Activated naive CD8-positive, alpha-beta T cell treated with anti-CD3 and anti-CD28 coated beads, Interleukin-2, amount 10 ng/mL, durations not matched to agents 7 days and 5 days (primary cell): Measurements from ENCODE around the gene NPAS1. TPM values are rescaled to one million over a fixed set of nuclear protein-coding genes. Genes with fewer than 3 reads are reported as not detected.

ENCODE experiments used
- ATAC-seq: fragments of 150-1000 bp; cut with Tn5 transposase; one replicate; pipeline ENCODE4 v1.10.0; 2021; ENCODE audit warnings: low read depth, moderate library complexity
- POLR2A ChIA-PET: fragments of 350-600 bp; sonication (Branson Sonifier 250); formaldehyde crosslinking; loops from one replicate; lab custom pipeline; 2021; ENCODE audit warnings: antibody characterized with exemption; lab: Charles Lee
- DNase-seq: peaks from one replicate; pipeline ENCODE4 v3.0.0; 2021
- H3K27ac Mint-ChIP-seq: one replicate; pipeline ENCODE4 v1.8.0; 2022; ENCODE audit warnings: mild to moderate bottlenecking, mixed read lengths
- H3K27me3 Mint-ChIP-seq: one replicate; pipeline ENCODE4 v1.8.0; 2022; ENCODE audit warnings: mild to moderate bottlenecking, moderate library complexity, mixed read lengths
- H3K36me3 Mint-ChIP-seq: one replicate; pipeline ENCODE4 v1.8.0; 2021; ENCODE audit warnings: mild to moderate bottlenecking, mixed read lengths
- H3K4me1 Mint-ChIP-seq: one replicate; pipeline ENCODE4 v1.8.0; 2021; ENCODE audit warnings: mixed read lengths
- H3K4me3 Mint-ChIP-seq: one replicate; pipeline ENCODE4 v1.8.0; 2022; ENCODE audit warnings: mild to moderate bottlenecking, moderate library complexity, mixed read lengths
- H3K9me3 Mint-ChIP-seq: one replicate; pipeline ENCODE4 v1.8.0; 2021; ENCODE audit warnings: mixed read lengths
- total RNA-seq, 2 experiments: library from RNA; stranded (reverse); gene quantifications; one replicate each; pipeline ENCODE4 v1.2.3, GENCODE V29; 2021

NPAS1 gene, protein sequence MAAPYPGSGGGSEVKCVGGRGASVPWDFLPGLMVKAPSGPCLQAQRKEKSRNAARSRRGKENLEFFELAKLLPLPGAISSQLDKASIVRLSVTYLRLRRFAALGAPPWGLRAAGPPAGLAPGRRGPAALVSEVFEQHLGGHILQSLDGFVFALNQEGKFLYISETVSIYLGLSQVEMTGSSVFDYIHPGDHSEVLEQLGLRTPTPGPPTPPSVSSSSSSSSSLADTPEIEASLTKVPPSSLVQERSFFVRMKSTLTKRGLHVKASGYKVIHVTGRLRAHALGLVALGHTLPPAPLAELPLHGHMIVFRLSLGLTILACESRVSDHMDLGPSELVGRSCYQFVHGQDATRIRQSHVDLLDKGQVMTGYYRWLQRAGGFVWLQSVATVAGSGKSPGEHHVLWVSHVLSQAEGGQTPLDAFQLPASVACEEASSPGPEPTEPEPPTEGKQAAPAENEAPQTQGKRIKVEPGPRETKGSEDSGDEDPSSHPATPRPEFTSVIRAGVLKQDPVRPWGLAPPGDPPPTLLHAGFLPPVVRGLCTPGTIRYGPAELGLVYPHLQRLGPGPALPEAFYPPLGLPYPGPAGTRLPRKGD
- under 1 TPM; 0.43 to 0.61 TPM for total RNA-seq

DNA sequence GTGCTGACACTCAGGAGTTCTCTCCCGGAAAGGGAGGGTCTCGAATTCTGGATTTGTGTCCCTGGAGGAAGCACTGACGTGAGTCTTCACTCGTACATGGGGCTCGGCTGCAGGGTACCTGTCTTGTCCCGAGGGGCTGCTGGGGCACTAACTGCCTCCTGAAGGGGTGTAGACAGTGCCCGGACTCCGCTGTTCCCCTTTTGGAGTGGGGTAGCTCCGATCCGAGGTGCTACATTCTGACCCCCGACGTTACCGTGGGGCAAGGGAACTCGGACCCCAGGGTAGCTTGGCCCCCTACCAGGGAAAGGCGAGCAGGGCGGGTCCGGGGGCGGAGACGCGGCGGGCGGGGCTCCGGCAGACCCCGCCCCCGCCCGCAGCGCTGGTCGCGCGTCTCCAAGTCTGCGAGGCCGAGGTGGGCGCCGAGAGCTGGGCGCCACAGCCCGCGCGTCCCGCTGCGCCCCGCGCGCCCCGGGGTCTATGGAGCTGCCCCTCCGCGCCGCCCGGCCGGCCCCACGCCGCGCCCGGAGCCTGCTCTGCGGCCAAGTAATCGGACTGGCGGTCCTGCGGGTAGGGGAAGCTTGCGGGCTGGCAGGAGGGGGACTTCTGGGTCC lies at the start of gene NPAS1:
Gene NPAS1, plus strand, starts transcription at position 407 of the 611 bp plus-strand sequence. CDS start 1,211 bp downstream, outside the sequence.
- Mint-ChIP-seq H3K36me3 (no peaks in the 10 kb centered on the region), H3K9me3 (no peaks in the 10 kb centered on the region), H3K4me3 (peak within 1 kb of the TSS; percentile 30), H3K27me3 (peaks cover 49% of the 10 kb centered on the region), H3K27ac (no peak within 1 kb of the TSS), H3K4me1 (peaks cover 6% of the 10 kb centered on the region)
- POLR2A ChIA-PET = interaction anchor here (0.6 kb wide), 2 partner anchors 145 to 356 kb away, joined by 3 read pairs; no protein-coding TSS in a partner anchor
- ATAC-seq = peak; percentile 13
- DNase-seq = no peak

DNA sequence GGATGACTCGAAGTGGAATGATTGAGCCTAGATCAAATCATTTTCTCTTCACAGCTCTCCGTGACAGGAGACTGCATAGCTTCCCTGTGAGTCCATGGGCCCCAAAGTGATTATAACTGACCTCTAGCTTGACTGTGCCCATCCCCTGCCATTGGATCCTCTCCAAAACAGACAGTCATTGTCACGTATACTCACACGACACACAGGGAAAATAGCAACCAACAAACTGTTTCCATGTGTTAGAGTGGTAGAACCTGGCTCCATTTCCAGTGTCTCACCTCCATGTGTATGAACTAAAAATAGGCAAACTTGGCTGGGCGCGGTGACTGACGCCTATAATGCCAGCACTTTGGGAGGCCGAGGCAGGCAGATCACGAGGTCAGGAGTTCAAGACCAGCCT lies 48.8 kb upstream of the NPAS1 start:
- Mint-ChIP-seq H3K4me1 (peaks cover 18% of the 10 kb centered on the region), H3K27me3 (no peaks in the 10 kb centered on the region), H3K9me3 (no peaks in the 10 kb centered on the region), H3K4me3 (no peak overlapping the region), H3K27ac (no peak overlapping the region), H3K36me3 (peaks cover 14% of the 10 kb centered on the region)
- POLR2A ChIA-PET = no interaction called here
- ATAC-seq = no peak
- no peak for DNase-seq

DNA sequence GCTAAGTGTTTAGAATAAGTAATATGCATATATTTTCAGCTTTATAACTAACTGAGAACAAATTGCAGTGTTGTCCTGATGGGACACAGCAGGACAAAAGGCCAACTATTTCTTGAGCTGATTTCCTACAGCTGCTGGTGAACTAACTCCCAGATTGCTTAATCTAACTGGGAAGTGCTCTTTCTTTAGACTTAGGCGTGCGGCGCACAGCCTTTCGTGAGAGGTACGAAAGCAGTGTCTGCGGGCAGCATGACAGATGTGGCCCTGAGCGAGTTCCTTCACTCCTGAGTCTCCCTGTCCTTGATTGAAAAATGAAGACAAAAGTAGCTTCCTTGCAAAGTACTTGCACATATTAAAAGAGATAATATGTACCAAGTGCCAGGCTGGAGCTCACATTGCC lies 47.3 kb upstream of the NPAS1 start:
- peaks cover 14% of the 10 kb centered on the region for H3K4me1 Mint-ChIP-seq
- no peak overlapping the region for H3K27ac Mint-ChIP-seq
- no peaks in the 10 kb centered on the region for H3K27me3 Mint-ChIP-seq
- POLR2A ChIA-PET = interaction anchor here (0.6 kb wide), 1 partner anchor 64 kb away, joined by 4 read pairs; no protein-coding TSS in a partner anchor
- peaks cover 10% of the 10 kb centered on the region for H3K36me3 Mint-ChIP-seq
- H3K4me3 Mint-ChIP-seq = no peak overlapping the region
- ATAC-seq = no peak
- H3K9me3 Mint-ChIP-seq = no peaks in the 10 kb centered on the region
- no peak for DNase-seq

DNA sequence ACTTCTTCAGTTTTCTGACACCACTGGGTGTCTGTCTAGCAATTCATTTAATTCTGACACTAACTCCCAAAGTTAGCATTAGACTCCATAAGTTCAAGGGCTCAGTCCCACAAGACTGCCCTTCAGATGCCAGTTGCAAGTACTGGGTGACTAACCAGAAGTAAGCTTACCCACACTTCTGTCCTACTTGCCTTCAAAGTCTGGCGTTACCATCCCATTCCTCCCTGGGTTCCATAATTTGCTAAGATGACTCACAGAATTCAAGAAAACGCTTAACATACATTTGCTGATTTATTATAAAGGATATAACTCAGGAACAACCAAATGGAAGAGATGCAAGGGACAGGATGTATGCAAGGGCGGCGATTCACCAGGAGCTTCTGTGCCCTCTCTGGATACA lies 45.5 kb upstream of the NPAS1 start:
- POLR2A ChIA-PET = no interaction called here

DNA sequence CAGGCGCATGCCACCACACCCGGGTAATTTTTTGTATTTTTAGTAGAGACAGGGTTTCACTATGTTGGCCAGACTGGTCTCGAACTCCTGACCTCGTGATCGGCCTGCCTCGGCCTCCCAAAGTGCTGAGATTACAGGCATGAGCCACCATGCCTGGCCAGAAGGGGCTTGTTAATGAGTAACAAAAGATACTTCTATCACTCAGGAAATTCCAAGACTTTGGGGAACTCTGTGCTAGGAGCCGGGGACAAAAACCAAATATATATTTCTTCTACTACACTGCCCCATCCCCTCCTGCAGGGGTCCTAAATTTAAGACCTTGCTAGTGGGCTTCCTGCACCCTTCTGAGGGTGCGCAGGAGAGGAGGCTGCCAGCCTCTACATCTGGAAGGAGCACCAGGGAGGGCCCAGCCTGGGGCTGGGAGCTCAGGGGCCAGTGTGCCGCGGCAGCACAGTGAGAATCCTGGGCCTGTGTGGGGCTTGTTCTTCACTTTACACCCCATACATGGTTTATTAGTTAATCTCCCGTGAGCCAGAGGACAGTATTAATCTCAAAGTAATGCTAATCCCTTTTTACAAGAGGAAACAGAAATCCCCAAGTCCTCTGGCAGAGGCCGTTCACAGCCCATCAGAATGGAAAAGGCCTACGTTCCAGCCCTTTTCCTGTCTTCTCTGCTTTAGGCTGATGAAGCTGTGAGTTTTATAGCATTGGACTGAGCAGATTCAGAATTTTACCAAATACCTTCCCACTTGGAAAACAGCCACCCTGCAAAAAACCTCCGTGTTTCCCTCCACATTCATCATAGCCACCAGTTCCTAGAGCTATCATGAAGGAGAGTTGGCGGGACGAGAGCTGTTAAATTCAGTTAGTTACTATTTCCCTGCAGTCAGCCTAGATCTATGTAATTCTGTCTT lies 44.4 kb upstream of the NPAS1 start:
- Mint-ChIP-seq H3K4me3 (no peak overlapping the region), H3K4me1 (peaks cover 14% of the 10 kb centered on the region), H3K27ac (no peak overlapping the region), H3K36me3 (peaks cover 5% of the 10 kb centered on the region), H3K27me3 (no peaks in the 10 kb centered on the region), H3K9me3 (no peaks in the 10 kb centered on the region)
- ATAC-seq (no peak), DNase-seq (no peak)
- POLR2A ChIA-PET = interaction anchor here (0.6 to 0.7 kb wide), 2 partner anchors 32 to 118 kb away, joined by 4 to 5 read pairs; no protein-coding TSS in a partner anchor

More for the DNA sequence above, 45.5 kb upstream of the NPAS1 start:
- H3K4me3 Mint-ChIP-seq = no peak overlapping the region
- H3K27me3 Mint-ChIP-seq = no peaks in the 10 kb centered on the region
- no peaks in the 10 kb centered on the region for H3K9me3 Mint-ChIP-seq
- peaks cover 10% of the 10 kb centered on the region for H3K36me3 Mint-ChIP-seq
- no peak for ATAC-seq
- H3K27ac Mint-ChIP-seq = no peak overlapping the region
- DNase-seq = no peak
- peaks cover 14% of the 10 kb centered on the region for H3K4me1 Mint-ChIP-seq

DNA sequence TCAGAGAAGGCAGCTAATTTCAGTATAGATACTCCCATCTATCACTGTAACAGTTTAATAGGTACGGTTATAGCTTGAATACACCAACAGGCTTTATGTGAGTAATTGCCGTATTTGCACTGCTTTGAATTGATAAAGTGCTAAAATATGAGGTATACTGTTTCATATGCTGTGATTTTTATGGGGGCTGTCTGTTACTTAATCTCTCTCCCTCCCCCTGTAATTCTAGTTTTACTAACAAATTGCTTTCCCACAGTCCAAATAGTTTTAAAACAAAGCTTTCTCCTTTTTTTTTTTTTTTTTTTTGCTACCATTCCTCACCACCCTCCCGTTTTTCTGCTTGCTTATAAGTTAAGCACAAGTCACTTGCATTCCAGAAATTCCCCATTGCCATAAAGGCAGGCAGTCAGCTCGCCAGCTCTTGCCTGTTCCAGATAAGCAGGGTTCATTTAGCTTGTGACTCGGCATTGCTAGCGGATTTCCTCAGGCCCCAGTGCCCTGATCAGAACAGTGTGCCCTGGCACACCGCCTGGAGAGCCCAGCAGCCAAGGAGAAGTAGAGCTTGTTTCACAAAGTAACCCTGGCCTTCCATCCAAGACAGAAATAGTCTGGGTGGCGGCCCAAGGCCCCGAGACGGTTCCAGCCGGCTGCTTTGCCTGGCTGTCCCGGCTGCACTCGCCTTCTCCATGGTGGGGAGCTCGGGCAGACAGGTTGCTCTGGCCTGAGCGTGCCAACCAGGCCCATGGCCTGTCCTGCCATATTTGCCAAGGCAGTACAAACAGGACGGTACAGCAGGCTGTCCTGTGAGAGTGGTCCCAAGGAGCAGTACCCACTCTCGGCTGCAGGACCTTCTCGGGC lies 43.5 kb upstream of the NPAS1 start:
- Mint-ChIP-seq H3K4me1 (peaks cover 23% of the 10 kb centered on the region), H3K27me3 (no peaks in the 10 kb centered on the region), H3K36me3 (peaks cover 4% of the 10 kb centered on the region), H3K27ac (no peak overlapping the region), H3K4me3 (no peak overlapping the region), H3K9me3 (no peaks in the 10 kb centered on the region)
- POLR2A ChIA-PET = interaction anchor here (0.6 to 0.7 kb wide), 2 partner anchors 31 to 119 kb away, joined by 4 to 5 read pairs; no protein-coding TSS in a partner anchor
- ATAC-seq (no peak), DNase-seq (no peak)

DNA sequence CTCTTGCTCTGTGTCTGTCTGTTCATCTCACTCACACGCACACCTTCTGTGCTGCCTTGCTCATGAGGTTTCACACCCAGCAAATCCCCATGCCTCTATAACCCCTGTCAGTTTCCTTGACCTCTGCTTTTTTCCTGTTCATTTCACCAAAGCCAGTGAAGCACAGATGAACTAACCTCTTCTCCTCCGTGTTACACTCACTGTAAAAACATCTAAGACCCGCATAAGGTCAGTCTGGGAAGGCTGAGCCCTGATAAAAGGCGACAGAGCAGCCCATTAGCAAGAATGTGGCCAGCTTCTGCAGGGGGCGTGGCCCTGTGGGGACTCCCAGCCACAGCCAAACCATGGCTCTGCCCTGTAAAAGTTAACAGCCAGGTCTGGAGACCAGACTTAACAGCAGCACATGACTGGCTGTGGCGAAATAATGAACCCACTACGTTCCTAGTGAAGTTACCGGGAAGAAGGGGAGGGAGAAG lies 42.8 kb upstream of the NPAS1 start:
- H3K9me3 Mint-ChIP-seq = no peaks in the 10 kb centered on the region
- H3K4me3 Mint-ChIP-seq = no peak overlapping the region
- ATAC-seq (no peak), DNase-seq (no peak)
- no peaks in the 10 kb centered on the region for H3K27me3 Mint-ChIP-seq
- POLR2A ChIA-PET = no interaction called here
- no peak overlapping the region for H3K27ac Mint-ChIP-seq
- H3K36me3 Mint-ChIP-seq = peaks cover 4% of the 10 kb centered on the region
- H3K4me1 Mint-ChIP-seq = peaks cover 25% of the 10 kb centered on the region

DNA sequence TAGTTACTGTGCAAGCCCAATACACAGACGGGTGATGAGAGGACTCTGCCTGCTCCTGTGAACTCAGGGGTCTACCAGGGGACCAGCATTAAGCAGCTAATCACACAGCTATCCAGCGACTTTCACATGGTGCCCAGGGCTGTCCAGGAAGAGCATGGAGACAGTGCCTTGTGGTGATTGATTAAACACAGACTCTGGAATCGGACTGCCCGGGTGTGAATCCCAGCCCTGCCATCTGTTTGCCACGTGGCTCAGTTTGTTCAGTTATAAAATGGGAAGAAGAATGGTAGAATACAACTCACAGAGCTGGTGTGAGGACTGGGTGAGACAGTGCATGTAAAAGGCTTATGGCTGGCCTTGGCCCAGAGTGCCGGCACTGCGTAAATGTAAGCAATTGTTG lies 42.1 kb upstream of the NPAS1 start:
- Mint-ChIP-seq H3K9me3 (no peaks in the 10 kb centered on the region), H3K36me3 (peaks cover 4% of the 10 kb centered on the region), H3K27ac (peak overlapping the region; percentile 44), H3K4me3 (no peak overlapping the region), H3K4me1 (peaks cover 25% of the 10 kb centered on the region), H3K27me3 (no peaks in the 10 kb centered on the region)
- no peak for DNase-seq
- ATAC-seq = no peak
- POLR2A ChIA-PET = interaction anchor here (0.5 kb wide), 1 partner anchor 120 kb away, joined by 4 read pairs; no protein-coding TSS in a partner anchor

DNA sequence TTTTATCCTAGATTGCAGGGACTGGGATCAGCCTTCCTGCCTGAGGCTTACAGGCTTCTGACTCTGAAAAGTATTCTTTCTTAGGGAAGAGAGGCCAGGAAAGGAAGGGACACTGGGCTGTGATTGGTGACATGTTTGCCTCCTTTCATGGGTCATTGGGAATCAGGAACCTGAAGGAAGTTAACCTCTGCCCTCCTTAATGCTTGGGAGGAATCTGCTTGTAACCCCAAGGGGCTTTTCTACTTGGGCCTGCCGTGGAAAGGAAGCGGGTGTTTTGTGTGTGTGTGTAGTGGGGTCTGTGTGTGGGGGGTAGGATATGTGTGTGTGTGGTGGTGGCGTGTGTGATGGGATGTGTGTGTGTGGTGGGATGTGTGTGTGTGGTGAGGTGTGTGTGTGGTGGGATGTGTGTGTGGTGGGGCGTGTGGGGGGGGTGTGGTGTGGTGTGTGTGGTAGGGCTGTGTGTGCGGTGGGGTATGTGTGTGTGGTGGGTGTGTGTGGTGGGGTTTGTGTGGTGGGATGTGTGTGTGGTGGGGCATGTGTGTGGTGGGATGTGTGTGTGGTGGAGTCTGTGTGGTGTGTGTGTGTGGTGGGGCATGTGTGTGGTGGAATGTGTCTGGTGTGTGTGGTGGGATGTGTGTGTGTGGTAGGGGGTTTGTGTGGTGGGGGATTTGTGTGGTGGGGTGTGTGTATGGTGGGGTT lies 41.3 kb upstream of the NPAS1 start:
- POLR2A ChIA-PET = no interaction called here
- DNase-seq (no peak), ATAC-seq (no peak)
- Mint-ChIP-seq H3K27ac (peak overlapping the region; percentile 77), H3K36me3 (peaks cover 4% of the 10 kb centered on the region), H3K9me3 (no peaks in the 10 kb centered on the region), H3K27me3 (no peaks in the 10 kb centered on the region), H3K4me3 (no peak overlapping the region), H3K4me1 (peaks cover 25% of the 10 kb centered on the region)

DNA sequence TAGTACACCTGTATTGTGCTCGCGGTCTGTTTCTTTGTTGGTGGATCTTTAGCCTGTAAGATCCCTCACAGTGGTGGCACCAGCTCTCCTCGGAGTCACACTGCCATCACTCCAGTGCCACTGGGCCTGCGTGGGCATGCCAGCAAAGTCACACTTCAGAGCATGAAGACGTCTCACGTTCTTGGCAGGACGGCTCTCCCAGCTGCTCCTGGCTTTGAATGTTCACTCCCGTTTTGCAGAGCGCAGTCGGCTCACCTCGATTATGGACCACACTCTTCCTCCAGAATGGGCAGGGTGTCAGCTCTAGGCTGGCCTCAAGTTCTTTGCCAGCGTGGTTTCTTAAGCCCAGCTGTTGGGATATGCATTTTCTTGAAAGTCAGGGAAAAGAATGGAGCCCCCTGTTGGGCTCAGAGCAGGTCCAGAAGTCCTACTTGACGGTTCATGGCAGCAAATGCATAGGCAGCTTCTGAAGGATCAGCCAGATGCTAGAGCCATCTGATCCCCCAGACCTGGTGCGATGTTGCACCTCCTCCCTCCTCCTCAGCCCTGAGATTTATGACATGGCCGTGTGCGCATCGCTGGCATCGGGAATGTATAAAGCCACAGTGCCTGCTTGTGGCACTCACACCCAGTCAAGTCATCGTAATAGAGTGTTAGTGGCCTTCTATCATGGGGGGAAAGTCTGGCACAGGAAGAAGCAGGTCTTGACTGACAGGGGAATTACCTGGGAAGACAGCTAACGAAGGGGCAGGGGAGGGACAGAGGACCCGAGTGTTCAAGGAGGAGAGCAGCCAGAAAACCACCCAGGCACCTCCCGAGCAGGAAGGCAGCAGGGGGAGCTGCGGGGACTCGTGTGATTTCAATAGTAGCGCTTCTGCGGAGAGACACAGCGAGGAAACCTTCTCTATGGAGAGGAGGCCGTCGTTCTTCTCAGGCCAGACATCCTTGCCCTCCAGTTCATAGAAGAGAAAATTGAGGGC lies 40.2 kb upstream of the NPAS1 start:
- Mint-ChIP-seq H3K9me3 (no peaks in the 10 kb centered on the region), H3K27ac (peak overlapping the region; percentile 73), H3K4me1 (peaks cover 25% of the 10 kb centered on the region), H3K36me3 (peaks cover 4% of the 10 kb centered on the region), H3K4me3 (no peak overlapping the region), H3K27me3 (no peaks in the 10 kb centered on the region)
- ATAC-seq (no peak), DNase-seq (no peak)
- POLR2A ChIA-PET = interaction anchor here (0.6 to 1.0 kb wide), 2 partner anchors 34 to 141 kb away, joined by 3 read pairs; no protein-coding TSS in a partner anchor
